ENCODE results near the gene DRC1.

- TF ChIP-seq CTCF (conservative IDR thresholded peaks at IDR 0.05 in 1 of 2, IDR thresholded peaks at IDR 0.05 in 1 of 2; ENCODE audit: low read depth in 1 of 2, low read length in 2 of 2) (no peak), EZH2 (IDR thresholded peaks at IDR 0.05; ENCODE audit: low read length, missing control alignments) (no peak)
Measured at GRCh38 chr2:26384183-26384582, 17.5 kb upstream of the DRC1 start.
